BJ (cell line): ENCODE results near the gene ATP9B. TPM values are rescaled to one million over a fixed set of nuclear protein-coding genes. Genes with fewer than 3 reads are reported as not detected.

ENCODE experiments used
- CTCF ChIA-PET: fragments of 350-600 bp; formaldehyde crosslinking; extraction: SDS; loops from one replicate; lab custom pipeline; 2021; ENCODE audit warnings: antibody characterized with exemption, inconsistent platforms; lab: Yijun Ruan, JAX
- POLR2A ChIA-PET: fragments of 300-600 bp; sonication (Branson Sonifier 250); formaldehyde crosslinking; extraction: SDS; loops from one replicate; lab custom pipeline; 2021; ENCODE audit warnings: antibody characterized with exemption; lab: Charles Lee
- DNase-seq: peaks from one replicate; pipeline ENCODE4 v3.0.0-alpha.2; 2011; ENCODE audit warnings: low read depth
- H3K27me3 ChIP-seq: 2 replicates; pipeline ENCODE4 v1.6.0; 2011; ENCODE audit warnings: low read length; ENCODE audit not compliant: control insufficient read depth, insufficient read depth
- H3K36me3 ChIP-seq: 2 replicates; pipeline ENCODE4 v1.5.1; 2011; ENCODE audit warnings: low read length; ENCODE audit not compliant: control insufficient read depth, insufficient read depth
- H3K4me3 ChIP-seq: 2 replicates; pipeline ENCODE4 v1.5.1; 2011; ENCODE audit warnings: low read depth, mild to moderate bottlenecking, control low read depth, low read length
- CTCF ChIP-seq: IDR thresholded peaks from 2 replicates; pipeline ENCODE4 v1.5.1; 2011; ENCODE audit warnings: low read depth, mild to moderate bottlenecking, control low read depth, inconsistent platforms, low read length, moderate library complexity; ENCODE audit not compliant: insufficient read depth
- polyA plus RNA-seq: library from polyadenylated mRNA; depleted of rRNA; stranded (reverse); fragments of >200 nt; gene quantifications from 2 replicates; pipeline ENCODE4 v1.2.3, GENCODE V29; 2011

ATP9B gene
- polyA plus RNA-seq, 1 experiment, result 17.4 TPM

DNA sequence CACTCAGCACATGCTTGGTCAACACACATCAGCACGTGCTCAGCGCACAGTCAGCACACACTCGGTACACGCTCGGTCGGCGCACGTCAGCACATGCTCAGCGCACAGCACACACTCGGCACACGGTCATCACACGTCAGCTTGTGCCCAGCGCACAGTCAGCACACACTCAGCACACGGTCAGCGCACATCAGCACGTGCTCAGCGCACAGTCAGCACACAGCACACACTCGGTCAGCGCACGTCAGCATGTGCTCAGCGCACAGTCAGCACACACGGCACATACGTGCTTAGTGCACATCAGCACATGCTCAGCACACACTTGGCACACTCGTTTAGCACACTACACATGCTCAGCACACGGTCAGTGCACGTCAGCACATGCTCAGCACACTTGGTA is 276.8 kb downstream of the ATP9B start:
- no peaks in the 10 kb centered on the region for H3K27me3 ChIP-seq
- CTCF ChIA-PET, result no interaction called here
- TF ChIP-seq CTCF, result no peak
- POLR2A ChIA-PET, result no interaction called here
- H3K36me3 ChIP-seq, result peaks cover 21% of the 10 kb centered on the region
- no peak for DNase-seq
- no peak overlapping the region for H3K4me3 ChIP-seq

GRCh38 chr18:79348066-79348465 is 278.9 kb downstream of the ATP9B start:
- Histone ChIP-seq H3K4me3 (no peak overlapping the region), H3K36me3 (peaks cover 21% of the 10 kb centered on the region), H3K27me3 (no peaks in the 10 kb centered on the region)
- no peak for TF ChIP-seq CTCF
- CTCF ChIA-PET, result interaction anchor here (1.6 kb wide), 1 partner anchor 32 kb away, joined by 4 read pairs; no protein-coding TSS in a partner anchor
- no peak for DNase-seq
- POLR2A ChIA-PET, result no interaction called here

GRCh38 chr18:79352432-79352831 is 283.2 kb downstream of the ATP9B start:
- CTCF ChIA-PET, result interaction anchor here (1.6 kb wide), 1 partner anchor 10 kb away, joined by 5 read pairs; no protein-coding TSS in a partner anchor
- POLR2A ChIA-PET, result no interaction called here

GRCh38 chr18:79353267-79353666 is 284.1 kb downstream of the ATP9B start:
- H3K27me3 ChIP-seq, result no peaks in the 10 kb centered on the region
- ChIA-PET CTCF (no interaction called here), POLR2A (no interaction called here)
- H3K4me3 ChIP-seq, result no peak overlapping the region
- peaks cover 4% of the 10 kb centered on the region for H3K36me3 ChIP-seq
- DNase-seq, result no peak
- peak; percentile 37; the same call in 1 of the 2 replicates for TF ChIP-seq CTCF

More at GRCh38 chr18:79352432-79352831, 283.2 kb downstream of the ATP9B start:
- H3K27me3 ChIP-seq, result no peaks in the 10 kb centered on the region
- H3K4me3 ChIP-seq, result no peak overlapping the region
- peaks cover 8% of the 10 kb centered on the region for H3K36me3 ChIP-seq
- no peak for TF ChIP-seq CTCF
- DNase-seq, result no peak

DNA sequence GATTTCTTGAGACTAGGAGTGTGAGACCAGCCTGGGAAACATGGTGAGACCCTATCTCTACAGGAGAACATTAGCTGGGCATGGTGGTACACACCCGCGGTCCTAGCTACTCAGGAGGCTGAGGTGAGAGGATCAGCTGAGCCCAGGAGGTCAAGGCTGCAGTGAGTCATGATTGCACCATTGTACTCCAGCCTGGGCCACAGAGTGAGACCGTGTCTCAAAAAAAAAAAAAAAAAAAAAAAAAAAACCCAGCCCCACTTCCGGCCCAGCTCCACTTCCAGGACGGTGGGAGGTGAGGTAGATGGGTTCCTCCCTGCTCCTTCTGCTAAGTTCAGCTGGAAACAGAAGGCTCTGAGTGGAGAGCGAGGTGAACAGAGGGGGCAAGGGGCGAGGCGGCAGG is 285.2 kb downstream of the ATP9B start:
- H3K4me3 ChIP-seq, result no peak overlapping the region
- no peak for TF ChIP-seq CTCF
- no peaks in the 10 kb centered on the region for H3K27me3 ChIP-seq
- CTCF ChIA-PET, result interaction anchor here (0.5 kb wide), 1 partner anchor 22 kb away, joined by 4 read pairs; no protein-coding TSS in a partner anchor
- POLR2A ChIA-PET, result no interaction called here
- H3K36me3 ChIP-seq, result peaks cover 4% of the 10 kb centered on the region
- no peak for DNase-seq
